DOHH2 (cell line): ENCODE data around the gene ELAVL2.

Experiments
- EZH2phosphoT487 ChIP-seq: fragments of 200-600 bp; sonication (generic); IDR thresholded peaks from 2 replicates; pipeline ENCODE4 v1.6.1; 2017; ENCODE audit warnings: borderline replicate concordance, mild to moderate bottlenecking, antibody characterized with exemption, low read length, moderate library complexity, mixed read lengths
- TF ChIP-seq, protein P1 (sequence below): fragments of 200-600 bp; sonication (generic); IDR thresholded peaks from one replicate; pipeline ENCODE4 v1.5.1; 2014; ENCODE audit warnings: antibody characterized with exemption, mild to moderate bottlenecking, low read depth, low read length; ENCODE audit not compliant: poor library complexity, severe bottlenecking

DNA sequence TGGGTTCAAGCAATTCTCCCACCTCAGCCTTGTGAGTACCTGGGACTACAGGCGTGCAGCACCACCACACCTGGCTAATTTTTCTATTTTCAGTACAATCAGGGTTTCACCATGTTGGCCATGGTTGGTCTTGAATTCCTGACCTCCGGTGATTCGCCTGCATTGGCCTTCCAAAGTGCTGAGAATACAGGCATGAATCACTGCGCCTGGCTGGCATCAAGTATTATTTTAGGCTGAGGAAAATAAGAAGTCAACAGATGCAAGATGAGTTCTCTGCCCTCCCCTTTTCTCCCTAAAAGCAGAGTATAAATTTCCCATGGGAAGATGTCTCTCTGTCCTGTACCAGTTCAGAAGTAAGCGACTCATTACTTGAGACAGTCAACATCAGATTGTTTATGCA lies 71.5 kb downstream of the ELAVL2 start:
- TF ChIP-seq, protein P1, sequence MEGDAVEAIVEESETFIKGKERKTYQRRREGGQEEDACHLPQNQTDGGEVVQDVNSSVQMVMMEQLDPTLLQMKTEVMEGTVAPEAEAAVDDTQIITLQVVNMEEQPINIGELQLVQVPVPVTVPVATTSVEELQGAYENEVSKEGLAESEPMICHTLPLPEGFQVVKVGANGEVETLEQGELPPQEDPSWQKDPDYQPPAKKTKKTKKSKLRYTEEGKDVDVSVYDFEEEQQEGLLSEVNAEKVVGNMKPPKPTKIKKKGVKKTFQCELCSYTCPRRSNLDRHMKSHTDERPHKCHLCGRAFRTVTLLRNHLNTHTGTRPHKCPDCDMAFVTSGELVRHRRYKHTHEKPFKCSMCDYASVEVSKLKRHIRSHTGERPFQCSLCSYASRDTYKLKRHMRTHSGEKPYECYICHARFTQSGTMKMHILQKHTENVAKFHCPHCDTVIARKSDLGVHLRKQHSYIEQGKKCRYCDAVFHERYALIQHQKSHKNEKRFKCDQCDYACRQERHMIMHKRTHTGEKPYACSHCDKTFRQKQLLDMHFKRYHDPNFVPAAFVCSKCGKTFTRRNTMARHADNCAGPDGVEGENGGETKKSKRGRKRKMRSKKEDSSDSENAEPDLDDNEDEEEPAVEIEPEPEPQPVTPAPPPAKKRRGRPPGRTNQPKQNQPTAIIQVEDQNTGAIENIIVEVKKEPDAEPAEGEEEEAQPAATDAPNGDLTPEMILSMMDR, result no peak
- no peak for TF ChIP-seq EZH2phosphoT487
